ENCODE measurements around the gene LRP8.

GRCh38 chr1:53214376-53214940 lies 113.4 kb downstream of the LRP8 start:
- TF ChIP-seq MAZ (IDR thresholded peaks at IDR 0.05; ENCODE audit: borderline replicate concordance, low read depth, low read length): no peak
- no peak for TF ChIP-seq SMC3 (IDR thresholded peaks at IDR 0.05; ENCODE audit: low read depth, low read length)
- no peak for TF ChIP-seq CTCF (conservative IDR thresholded peaks at IDR 0.05; ENCODE audit: low read depth, low read length)
- TF ChIP-seq POLR2A (IDR thresholded peaks at IDR 0.05; ENCODE audit: low read depth, low read length): no peak
- no peak for TF ChIP-seq USF2 (IDR thresholded peaks at IDR 0.05; ENCODE audit: low read depth, low read length)
- TF ChIP-seq RAD21 (IDR thresholded peaks at IDR 0.05; ENCODE audit: low read length): no peak
- TF ChIP-seq MXI1 (IDR thresholded peaks at IDR 0.05; ENCODE audit: borderline replicate concordance, low read depth, low read length): no peak
- TF ChIP-seq ELK1 (IDR thresholded peaks at IDR 0.05; ENCODE audit: borderline replicate concordance, low read depth, low read length): no peak
- no peak for TF ChIP-seq RFX5 (IDR thresholded peaks at IDR 0.05; ENCODE audit: low read depth, low read length)
- TF ChIP-seq CEBPB (IDR thresholded peaks at IDR 0.05; ENCODE audit: low read depth, low read length): no peak
- TF ChIP-seq NFE2L2 (IDR thresholded peaks at IDR 0.05; ENCODE audit: low read depth, low read length): no peak
- TF ChIP-seq FOS (IDR thresholded peaks at IDR 0.05; ENCODE audit: low read depth, low read length): no peak

All from IMR-90 (cell line).